Stimulated activated CD8-positive, alpha-beta memory T cell treated with anti-CD3 and anti-CD28 coated beads, Interleukin-4, amount 100 ng/mL, for 24 hours (primary cell): ENCODE measurements around the gene PRSS27.
"Not testable (repeated sequence)": the region's sequence is repeated elsewhere in the genome, so short reads cannot be mapped to it uniquely, and the experiment has no call there.

Experiments used
- DNase-seq: peaks from one replicate; pipeline ENCODE4 v3.0.0-alpha.2; 2020; ENCODE audit warnings: low read depth

PRSS27 gene

DNA sequence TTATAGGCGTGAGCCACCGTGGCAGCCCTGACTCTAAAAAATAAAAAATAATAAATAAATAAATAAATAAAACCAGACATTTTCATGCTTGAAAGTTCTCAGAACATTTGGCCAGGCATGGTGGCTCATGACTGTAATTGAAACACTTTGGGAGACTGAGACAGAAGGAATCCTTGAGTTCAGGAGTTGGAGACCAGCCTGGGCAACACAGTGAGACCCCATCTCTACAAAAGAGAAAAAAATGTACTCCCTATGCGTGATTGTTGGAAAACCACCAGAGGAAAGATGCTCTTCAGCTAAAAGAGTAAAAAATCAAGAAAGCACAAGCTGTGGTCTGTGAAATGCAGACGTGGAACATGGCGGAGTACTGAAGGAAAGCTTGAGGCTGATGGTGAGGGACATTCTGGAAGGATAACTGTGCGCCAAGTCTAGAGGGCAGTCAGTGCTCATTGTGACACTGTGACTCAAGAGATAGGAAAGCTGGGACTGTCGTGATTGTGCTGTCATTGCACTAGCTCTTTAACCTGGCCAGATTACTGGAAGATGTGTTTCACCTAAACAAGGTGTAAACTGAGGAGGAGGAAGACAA, 4.2 kb upstream of the PRSS27 start:
- no peak for DNase-seq

DNA sequence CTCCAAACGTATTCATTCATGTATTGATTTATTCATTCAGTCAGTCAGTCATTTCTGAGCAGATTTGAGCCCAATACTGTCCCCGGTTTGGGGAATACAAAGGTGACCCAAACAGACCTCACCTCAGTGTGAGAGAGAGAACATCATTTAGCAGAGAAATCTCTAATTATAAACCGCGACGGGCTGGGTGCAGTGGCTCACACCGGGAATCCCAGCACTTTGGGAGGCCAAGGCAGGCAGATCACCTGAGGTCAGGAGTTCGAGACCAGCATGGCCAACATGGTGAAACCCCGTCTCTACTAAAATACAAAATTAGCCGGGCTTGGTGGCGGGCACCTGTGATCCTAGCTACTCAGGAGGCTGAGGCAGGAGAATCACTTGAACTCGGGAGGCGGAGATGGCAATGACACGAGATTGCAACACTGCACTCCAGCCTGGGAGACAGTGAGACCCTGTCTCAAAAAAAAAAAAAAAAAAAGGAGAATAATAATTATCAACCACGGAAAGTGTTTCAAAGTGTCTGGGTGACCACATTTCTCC, 1.7 kb upstream of the PRSS27 start:
- DNase-seq: not testable (repeated sequence)

DNA sequence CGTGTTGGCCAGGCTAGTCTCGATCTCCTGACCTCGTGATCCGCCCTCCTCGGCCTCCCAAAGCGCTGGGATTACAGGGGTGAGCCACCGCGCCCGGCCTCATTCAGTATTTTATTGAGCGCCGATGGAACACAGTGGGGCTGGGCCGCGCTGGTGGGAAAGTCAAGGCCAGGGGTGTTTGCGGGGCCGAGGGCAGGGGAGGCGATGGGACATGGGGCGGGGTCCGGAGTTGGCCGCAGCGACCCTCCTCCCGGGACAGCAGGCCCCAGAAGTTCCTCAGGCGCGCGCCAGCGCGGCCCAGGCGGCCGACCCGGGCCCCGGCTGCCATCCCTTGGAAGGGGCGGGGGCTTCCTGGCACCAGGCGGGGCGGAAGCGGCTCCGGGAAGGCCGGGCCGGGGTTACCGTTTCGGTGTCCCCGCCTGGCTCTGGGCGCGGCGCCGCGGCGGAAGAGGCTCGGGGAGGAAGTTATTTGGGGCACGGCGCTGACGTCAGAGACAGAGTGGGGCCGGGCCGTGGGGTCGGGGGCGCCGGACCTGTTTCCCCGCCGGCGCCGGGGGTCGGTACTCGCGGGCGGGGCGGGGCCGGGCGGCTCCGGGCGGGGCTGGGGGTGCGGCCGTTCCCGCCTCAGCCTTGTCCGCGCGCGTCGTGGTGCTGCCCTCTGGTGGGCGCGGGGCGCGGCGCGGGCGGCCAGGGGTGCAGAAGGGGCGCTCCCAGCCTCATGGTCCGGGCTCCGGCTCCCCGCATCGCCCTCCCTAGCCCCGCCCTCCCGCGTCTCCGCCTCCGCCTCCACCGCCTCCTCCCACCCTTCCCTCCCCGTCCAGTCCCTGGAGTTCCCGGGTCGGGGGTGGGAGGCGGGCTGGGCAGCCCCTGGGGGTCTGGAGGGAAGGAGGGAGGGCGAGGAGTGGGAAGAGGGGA, 952 bp upstream of the PRSS27 start:
- peak; percentile 75 for DNase-seq

DNA sequence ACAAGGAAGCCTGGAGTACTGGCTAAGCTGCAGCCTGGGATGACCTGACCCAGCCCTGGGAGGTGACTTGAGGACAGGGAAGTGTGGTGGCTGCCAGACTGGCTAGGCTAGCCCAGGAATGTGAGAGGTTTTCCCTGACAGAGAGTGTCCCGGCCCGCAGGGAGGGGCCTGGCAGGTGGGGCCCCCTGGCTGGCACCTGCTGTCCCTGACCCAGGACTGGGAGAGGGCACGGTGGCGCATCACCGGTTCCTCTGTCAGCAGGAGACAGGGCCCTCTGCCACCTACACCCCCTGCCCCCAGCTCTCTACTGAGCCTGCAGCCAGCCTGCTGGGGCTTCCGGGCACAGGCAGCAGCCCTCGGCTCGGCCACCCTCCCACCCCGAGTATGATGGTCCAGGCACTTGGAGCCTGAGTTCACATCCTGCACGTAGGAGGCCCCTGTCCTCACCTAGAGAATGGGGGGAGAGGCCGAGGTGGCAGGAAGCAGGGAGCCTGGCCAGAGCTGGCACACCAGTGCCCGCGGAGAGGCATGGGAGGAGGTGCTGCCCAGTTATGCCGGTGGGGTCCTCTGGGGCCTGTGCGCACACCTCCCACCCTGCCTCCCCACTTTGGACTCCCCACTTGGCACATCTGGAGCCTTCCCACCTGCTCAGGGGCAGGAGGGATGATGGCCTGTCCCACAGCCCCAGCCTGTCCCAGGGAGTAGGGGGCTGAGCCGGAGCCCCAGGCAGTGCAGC, 528 bp downstream of the PRSS27 start:
- no peak for DNase-seq

DNA sequence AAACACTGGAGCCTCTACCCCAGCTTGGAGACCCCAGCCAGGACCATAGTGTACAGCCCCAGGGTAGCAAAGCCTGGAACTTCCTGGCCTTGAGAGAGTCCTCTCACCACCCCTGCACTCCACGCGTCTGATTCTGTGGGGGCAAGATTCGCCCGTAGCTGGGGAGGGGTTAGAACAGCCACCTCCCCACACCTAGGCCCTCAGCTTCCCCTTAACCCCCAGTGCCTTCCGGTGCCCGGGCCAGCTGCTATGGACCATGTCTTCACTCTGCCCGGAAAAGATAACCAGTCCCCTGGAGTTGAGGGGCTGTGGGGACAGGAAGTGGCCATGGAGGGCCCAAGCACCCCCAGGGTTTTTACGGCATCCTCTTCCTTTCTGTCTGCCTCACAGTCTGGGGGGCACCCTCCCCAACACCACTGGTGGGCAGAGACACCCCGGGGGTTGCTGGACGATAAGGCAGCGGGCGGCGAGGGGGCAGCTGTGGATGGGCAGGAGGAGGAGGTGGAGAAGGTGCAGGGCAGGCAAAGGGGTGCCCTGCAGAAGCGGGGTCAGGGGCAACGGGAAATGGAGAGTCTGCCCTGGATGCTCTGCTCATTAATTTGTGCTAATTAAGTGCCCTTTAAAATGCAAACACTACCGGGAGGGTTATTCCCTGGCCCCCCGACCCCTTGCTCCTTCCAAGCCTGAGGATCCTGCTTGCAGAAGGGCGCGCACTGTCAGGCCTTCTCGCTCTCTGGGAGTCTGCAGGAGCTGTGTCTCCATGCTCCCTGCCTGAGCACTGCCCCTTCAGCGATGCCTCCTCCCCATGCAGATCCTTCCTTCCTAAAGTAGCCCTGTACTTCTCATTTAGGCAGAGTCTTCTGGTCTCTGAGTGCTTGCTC, 2.4 kb downstream of the PRSS27 start:
- no peak for DNase-seq

DNA sequence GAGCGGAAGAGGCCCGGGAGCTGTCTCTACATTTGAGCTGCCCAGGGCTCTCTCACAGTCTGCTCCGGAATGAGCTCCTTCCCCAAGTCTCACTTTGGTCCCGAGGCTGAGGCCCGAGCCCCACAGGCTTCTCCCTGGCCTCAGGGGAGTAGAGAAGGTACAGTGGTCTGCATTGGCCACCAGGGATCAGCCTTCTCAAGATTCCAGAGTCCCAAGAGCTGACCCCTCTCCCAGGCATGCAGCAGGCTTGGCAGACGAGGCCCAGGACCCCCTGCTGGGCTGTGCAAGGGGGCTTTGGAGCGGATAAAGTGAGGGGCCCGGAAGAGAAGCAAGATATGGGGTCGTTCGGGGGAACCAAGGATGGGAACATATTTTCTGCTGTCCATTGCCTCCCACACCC, 3.1 kb downstream of the PRSS27 start:
- DNase-seq: no peak

DNA sequence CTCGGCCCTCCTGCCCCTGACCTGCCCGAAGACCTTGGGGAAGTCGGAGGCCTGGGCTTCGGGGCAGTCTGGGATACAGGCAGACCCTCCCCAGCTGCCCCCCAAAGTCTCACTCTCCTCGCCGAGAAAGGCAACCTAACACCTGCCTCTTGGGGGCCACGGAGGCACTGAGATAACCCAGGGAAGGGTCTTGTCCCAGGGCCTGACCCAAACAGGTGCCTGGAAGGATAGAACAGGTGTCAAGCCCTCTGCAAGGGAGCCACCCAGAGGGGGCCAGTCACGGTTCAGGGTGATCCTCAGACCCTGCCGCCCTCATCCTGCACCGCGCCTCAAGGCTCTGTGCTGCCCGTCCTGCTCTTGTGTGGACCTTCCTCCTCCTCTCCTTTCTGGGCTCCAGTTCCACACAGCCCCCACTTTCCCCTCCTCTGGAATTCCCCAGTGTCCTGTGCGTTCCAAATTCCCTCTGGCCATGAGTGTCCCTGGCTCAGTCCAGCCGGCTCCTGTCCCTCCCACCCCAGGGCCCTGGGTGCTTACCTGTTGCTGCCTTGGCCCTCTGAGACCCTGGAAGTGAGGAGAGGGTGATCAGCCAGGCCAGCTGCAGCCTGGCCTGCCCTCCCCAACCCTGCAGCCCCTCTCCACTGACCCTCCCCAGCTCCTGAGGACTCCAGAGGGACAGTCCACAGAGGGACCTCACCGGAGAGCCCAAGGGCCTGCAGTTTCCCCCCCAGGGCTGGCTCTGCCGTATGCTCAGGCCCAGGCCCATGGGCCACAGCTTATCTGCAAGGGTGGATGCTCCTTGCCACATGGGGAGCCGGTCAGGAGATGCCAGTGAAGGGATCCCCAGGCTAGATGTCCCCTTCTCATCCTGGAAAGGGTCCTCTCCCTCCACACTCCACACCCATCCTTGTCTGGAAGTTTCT, 3.8 kb downstream of the PRSS27 start:
- no peak for DNase-seq

DNA sequence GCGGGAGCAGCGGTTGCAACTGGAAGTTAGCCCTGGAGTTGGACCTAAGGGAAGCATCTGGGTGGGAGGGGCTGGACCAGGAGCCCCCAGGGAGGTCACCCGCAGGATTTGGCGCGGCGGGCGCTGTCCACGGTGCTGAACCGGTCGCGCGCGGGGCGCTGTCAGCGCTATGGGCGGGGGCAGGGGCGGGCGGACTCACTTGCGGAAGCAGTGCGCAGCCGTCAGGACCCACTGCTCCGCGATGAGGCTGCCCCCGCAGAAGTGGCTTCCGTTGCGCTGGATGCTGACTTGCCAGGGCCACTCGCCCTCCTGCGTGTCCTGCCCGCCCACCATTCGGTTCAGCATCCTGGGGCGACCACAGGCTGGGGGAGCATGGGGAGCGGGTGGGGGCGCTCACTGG, 4.5 kb downstream of the PRSS27 start:
- peak; percentile 79 for DNase-seq

DNA sequence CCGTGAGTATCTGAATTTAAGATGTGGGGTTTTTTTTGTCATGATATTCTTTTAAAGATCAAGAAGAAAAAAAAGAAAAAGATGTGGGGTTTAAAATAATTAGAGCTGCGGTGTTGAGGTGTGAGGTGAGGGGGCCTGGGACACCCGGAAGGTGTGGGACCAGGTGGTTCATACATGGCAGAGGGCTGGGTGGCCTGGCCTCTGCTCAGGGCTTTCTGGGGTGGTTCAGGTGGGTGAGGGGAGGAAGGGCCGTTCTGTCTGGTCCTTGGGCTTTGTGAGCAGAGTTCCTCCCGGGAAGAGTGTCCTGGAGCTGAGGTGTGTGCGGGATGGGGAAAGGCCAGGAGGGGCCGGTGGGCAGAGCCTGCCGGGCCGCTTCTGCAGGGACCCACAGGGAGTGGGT, 5.0 kb downstream of the PRSS27 start:
- no peak for DNase-seq

DNA sequence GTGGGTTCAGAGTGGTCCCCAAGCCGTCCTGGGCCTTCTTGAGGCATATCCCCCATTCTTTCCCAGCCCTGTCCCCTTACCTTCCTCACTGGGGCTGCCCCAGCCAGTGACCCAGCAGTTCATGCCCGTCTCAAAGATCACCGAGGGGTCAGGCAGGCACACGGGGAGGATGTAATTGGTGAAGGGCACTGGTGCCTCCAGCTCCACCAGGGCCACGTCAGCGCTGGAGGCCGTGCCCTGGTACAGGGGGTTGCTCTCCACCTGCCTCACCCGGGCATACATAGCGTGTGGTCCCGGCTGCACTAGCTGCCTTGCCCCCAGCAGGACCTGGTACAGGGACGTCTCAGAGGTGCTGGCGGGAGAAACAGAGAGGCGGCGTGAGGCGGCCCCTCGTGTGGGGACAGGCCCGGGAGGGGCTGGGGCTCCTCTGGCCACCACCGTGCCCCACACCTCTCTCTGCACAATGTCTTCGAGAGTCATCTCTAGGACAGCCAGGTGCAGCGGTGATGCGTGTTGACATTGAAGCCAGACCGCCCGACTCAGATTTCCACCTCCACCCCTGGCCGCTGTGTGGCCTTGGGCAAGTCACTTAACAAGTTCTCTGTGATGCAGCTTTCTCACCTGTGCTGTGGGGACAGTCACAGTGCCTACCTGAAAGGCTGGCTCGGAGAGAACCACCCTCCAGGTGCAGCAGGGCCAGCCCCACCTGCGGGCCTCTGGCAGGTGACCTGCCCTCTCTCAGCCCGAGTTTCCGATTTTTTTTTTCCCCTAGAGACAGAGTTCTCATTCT, 5.8 kb downstream of the PRSS27 start:
- no peak for DNase-seq

DNA sequence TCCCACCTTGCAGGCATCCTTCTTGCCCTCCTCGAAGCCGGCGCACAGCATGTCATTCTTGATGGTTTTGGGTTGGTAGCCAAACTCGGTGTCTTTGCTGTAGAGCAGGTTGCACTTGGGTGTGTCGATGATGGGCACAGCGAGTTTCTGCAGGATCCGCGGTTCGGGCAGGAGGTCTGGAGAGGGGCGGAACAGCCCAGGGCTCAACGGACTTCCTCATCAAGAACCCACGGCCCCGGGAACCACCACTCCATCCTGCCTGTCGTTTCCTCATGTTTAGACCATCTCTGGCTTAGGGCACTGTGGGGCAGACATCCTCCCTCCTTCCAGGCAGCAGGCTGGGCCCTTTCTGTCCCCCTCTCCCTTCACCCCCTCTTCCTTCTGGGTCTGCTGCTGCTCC, 6.5 kb downstream of the PRSS27 start:
- DNase-seq: no peak

DNA sequence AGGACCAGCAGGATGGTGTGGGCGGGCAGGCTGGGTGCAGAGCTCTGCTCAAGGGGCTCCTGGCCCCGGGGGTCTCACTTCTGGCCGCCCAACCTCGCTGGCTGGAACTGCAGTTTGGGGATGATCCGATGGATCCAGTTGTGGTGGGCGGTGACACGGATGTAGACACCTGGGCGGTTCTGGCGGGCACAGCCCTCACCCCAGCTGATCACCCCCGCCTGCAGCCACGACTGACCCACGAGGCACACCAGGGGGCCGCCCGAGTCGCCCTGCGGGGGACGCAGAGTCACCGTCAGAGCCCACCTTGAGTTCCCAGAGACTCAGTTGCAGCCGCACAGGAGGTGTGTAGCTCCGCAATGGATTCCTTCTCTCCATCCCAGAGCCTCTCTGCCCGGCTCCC, 7.5 kb downstream of the PRSS27 start:
- no peak for DNase-seq

DNA sequence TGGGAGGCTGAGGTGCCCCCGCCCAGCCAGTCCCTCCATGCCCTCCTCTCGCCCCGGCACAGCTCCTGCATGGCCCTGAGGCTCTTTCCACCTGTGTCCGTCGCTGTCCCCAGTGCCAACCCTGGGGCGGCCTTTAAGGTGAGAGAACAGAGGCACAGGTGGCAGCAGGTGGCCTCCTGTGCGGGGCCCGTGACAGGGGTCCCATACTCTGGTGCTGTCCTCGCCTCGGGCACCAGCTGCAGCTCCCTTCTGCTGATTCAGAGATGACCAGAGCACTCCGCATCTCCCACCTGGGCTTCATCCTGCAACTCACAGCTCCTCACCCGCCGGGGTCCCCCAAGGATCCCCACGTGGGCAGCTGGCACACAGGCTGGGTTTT, 8.0 kb downstream of the PRSS27 start:
- DNase-seq: no peak

DNA sequence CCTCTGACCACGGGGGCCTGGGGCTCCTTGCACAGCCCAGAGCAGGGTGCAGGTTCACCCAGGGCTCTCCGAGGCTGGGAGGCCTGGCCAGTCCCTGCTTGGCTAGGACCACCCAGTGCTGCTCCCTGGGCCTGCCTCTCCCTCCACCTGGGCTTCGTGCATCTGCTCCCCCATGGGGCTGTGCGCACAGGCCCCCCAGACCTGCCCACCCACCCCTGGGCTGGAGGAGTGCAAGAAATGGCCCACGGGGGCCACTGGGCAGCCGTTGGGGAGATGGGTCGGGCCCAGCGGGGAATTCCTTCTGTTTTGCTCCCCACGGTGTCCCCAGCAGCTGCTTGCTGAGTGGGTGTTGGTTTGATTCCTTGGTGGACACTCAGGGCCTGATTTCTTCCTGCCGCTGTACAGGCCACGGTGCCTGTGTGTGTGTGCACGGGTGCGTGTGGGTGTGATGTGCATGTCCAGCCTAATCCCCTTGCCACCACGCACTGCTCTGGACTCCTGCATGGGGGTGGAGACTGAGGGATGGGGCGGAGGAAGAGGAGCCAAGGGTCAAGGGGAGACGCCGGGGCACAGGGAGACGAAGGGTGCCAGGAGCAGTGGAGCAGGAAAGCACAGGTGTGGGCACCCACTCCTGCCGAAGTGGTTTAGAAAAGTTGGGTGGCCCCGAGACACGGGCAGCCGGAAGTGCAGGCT, 8.5 kb downstream of the PRSS27 start:
- DNase-seq: no peak

DNA sequence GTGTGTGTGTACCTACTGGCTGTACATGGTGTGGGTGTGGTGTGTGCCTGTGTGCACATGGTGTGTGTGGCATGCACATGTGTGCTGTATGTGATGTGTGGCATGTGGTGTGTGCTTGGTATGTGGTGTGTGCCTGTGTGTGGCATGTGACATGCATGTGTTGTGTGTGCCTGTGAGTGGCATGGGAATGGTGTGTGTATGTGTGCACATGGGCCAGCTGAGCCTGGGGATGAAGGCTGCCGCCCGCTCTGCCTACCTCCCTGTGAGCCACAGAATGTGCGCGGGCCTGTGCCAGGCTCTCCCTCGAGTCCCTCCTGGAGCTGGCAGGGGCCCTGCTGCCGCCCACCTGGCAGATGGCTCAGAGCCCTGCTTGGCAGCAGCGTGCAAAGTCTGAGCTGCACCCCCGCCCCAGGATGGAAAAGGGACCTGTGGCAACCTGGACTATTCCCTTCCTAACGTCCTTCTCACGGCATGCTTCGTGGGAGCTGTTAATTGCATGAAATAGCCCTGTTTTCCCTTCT, 9.3 kb downstream of the PRSS27 start:
- DNase-seq: no peak

DNA sequence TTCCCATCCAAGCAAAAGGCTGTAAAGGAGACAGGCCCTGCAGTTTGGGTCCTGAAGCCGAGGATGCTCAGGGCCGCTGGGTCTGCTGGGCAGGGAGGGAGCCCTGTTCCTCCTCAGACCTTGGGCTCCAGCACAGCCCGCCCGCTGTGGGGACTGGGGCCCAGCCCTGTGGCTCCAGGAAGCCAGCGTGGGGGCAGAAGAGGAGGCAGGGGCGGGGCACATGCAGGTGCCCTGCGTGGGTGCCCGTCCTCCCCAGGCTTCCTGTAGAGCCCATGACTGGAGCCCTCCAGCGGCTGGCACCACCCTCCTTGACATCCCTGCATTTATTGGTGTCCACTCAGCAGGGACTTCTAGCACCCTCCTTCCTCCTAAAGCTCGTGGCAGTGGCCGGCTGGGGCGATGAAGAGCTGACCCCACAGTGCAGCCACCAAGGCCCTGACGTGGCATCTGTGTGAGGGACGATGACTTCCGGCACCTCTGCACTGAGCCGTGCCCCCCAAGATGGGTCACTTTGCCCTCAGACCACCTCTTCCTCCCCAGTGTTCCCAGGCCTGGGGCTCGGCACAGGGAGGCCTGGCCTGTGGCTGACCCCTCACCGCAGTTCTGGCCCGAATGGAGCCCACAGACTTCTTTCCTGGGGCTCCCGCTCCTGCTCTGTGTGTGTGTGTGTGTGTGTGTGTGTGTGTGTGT, 9.9 kb downstream of the PRSS27 start:
- no peak for DNase-seq

DNA sequence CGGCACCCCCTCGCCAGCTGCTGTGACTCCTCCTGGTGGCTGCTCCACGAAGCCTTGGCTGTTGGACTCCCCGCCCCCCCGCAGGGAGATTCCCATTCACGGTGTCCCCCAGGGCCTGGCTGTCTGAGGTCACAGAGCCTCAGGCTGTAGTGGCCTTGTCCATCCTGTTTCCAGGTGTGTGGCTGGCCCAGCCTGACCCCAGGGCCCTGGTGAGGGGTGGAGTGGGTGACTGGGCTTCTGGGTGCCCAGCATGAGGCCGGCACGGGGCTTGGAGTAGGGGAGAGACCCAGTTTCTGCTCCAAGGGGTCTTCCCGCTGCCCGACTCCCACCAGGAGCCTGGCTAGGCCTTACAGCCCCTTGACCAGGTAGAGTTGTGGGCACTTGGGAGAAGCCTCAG, 10.4 kb downstream of the PRSS27 start:
- DNase-seq: no peak

DNA sequence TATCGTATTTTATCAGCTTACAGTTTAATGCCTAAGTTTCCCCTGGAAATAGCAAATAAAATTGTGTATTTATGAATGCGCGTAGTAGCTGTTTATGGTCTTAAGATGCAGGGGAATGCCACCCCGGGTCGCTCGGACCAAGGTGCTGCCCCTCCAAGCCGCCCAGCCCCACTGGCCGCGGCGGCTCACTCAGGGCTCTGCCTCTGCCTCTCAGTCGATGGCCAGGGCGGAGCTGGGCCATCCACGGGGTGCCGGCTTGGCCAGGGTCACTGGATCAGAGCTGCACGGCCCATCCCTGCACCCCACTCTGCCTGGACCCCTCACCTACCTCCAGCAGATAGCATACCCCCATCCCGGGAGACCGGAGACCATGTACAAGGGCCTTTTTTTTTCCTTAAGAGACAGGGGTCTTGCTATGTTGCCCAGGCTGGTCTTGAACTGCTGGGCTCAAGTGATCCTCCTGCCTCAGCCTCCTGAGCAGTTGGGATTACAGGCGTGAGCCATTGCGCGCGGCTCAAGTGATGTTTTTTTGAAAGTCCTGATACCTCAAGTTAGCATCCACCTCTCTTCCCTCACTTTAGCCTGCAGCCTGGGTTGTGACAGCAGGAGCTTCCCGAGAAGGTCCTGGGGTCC, 11.0 kb downstream of the PRSS27 start:
- DNase-seq: no peak
